K562 (cell line): Measurements from ENCODE around the gene CYSTM1. TPM values are rescaled to one million over a fixed set of nuclear protein-coding genes. Genes with fewer than 3 reads are reported as not detected.

Source experiments
- ATAC-seq: fragments of 200-7000 bp; cut with Tn5 transposase; 3 replicates; pipeline ENCODE4 v1.9.1; 2020; ENCODE audit warnings: moderate library complexity
- BruUV-seq: library from RNA; stranded (reverse); fragments of 400-500 nt; replicated peaks from 2 replicates; lab custom pipeline; 2021; lab: Mats Ljungman, UMichigan
- CTCF ChIA-PET: fragments of 300-600 bp; formaldehyde crosslinking; extraction: SDS; loops from one replicate; lab custom pipeline; 2021; ENCODE audit warnings: low intra/inter-chr PET ratio; lab: Yijun Ruan, JAX
- POLR2A ChIA-PET: fragments of 300-600, 350-650 bp; sonication (Branson Sonifier 250); formaldehyde crosslinking; extraction: SDS; loops from one replicate; lab custom pipeline; 2021; ENCODE audit warnings: antibody characterized with exemption, inconsistent platforms; lab: Yijun Ruan, JAX
- DNase-seq, 4 experiments: peaks; one replicate each; pipeline versions ENCODE4 v3.0.0 to v3.0.0-alpha.2; 2011 to 2018; ENCODE audit warnings: low spot score in 3 of 4, mixed read lengths in 3 of 4; ENCODE audit errors: extremely low read depth in 1 of 4
- FAIRE-seq: peaks from 2 replicates; lab custom pipeline; 2011; peaks lifted over from hg19 to GRCh38; lab: Jason Lieb, UNC
- H2AFZ ChIP-seq: 2 replicates; pipeline ENCODE4 v1.6.0; 2011; ENCODE audit warnings: low read depth, low read length, control low read depth, inconsistent platforms
- H3K27ac ChIP-seq: fragments of 200-600 bp; 3 replicates; pipeline ENCODE4 v1.8.0; 2011; ENCODE audit warnings: low read depth, mild to moderate bottlenecking, control low read depth, inconsistent platforms, low read length, moderate library complexity, mixed read lengths; ENCODE audit errors: extremely low read depth
- H3K27me3 ChIP-seq, 2 experiments: fragments of 300-600 bp in 1 of 2; 2 replicates in 1 of 2; 3 replicates in 1 of 2; pipeline versions ENCODE4 v1.6.0 to v1.8.0; 2011; ENCODE audit warnings: inconsistent platforms in 2 of 2, low read length in 2 of 2, mild to moderate bottlenecking in 1 of 2, mixed read lengths in 1 of 2, moderate library complexity in 1 of 2; ENCODE audit not compliant: control insufficient read depth in 2 of 2, insufficient read depth in 2 of 2
- H3K36me3 ChIP-seq: fragments of 300-600 bp; 3 replicates; pipeline ENCODE4 v1.8.0; 2011; ENCODE audit warnings: mild to moderate bottlenecking, low read length, inconsistent platforms; ENCODE audit not compliant: control insufficient read depth, insufficient read depth
- H3K4me1 ChIP-seq, 2 experiments: fragments of 200-600 bp in 1 of 2; replicated peaks in 1 of 2; 2 replicates in 1 of 2; 3 replicates in 1 of 2; pipeline versions ENCODE4 v1.5.1 to v1.8.0; 2011; ENCODE audit warnings: inconsistent platforms in 2 of 2, low read length in 2 of 2, mild to moderate bottlenecking in 1 of 2, mixed read lengths in 1 of 2, moderate library complexity in 1 of 2; ENCODE audit not compliant: control insufficient read depth in 2 of 2, insufficient read depth in 2 of 2
- H3K4me2 ChIP-seq: 2 replicates; pipeline ENCODE4 v1.6.1; 2011; ENCODE audit warnings: low read length, control low read depth, inconsistent platforms, mixed read lengths; ENCODE audit not compliant: insufficient read depth
- H3K4me3 ChIP-seq: fragments of 200-600 bp; sonication (generic), shearing (Covaris generic); 2 replicates; pipeline ENCODE4 v1.5.1; 2016; ENCODE audit warnings: control low read depth, inconsistent platforms
- H3K79me2 ChIP-seq: fragments of 200-600 bp; 3 replicates; pipeline ENCODE4 v1.8.0; 2011; ENCODE audit warnings: low read length, inconsistent platforms; ENCODE audit not compliant: control insufficient read depth, insufficient read depth
- H3K9ac ChIP-seq, 2 experiments: 2 replicates each; pipeline versions ENCODE4 v1.6.0 to v1.6.1; 2011; ENCODE audit warnings: low read depth in 2 of 2, low read length in 2 of 2, control low read depth in 1 of 2, inconsistent platforms in 1 of 2, mild to moderate bottlenecking in 1 of 2, mixed read lengths in 1 of 2; ENCODE audit not compliant: insufficient read depth in 1 of 2
- H3K9me1 ChIP-seq: one replicate; pipeline ENCODE4 v1.6.0; 2011; ENCODE audit warnings: inconsistent platforms, mild to moderate bottlenecking, low read length, moderate library complexity; ENCODE audit not compliant: control insufficient read depth, insufficient read depth
- H3K9me3 ChIP-seq: replicated peaks from 2 replicates; pipeline ENCODE4 v1.5.1; 2011; ENCODE audit warnings: low read depth, low read length, inconsistent platforms; ENCODE audit not compliant: control insufficient read depth, insufficient read depth
- H4K20me1 ChIP-seq: replicated peaks from 2 replicates; pipeline ENCODE4 v1.6.1; 2011; ENCODE audit warnings: low read length, inconsistent platforms, mixed read lengths; ENCODE audit not compliant: control insufficient read depth, insufficient read depth
- BCLAF1 ChIP-seq, 2 experiments: fragments of 450-650 bp in 1 of 2; IDR thresholded peaks; 2 replicates each; pipeline ENCODE4 v1.6.1; 2011 to 2017; ENCODE audit warnings: low read depth in 2 of 2, antibody characterized with exemption in 1 of 2, borderline replicate concordance in 1 of 2, low read length in 1 of 2, mild to moderate bottlenecking in 1 of 2, mixed read lengths in 1 of 2; ENCODE audit not compliant: control insufficient read depth in 1 of 2
- E2F6 ChIP-seq, 2 experiments: IDR thresholded peaks; 2 replicates each; pipeline ENCODE4 v1.6.1; 2011; ENCODE audit warnings: borderline replicate concordance in 1 of 2, control low read depth in 1 of 2, low read depth in 1 of 2, low read length in 1 of 2, mild to moderate bottlenecking in 1 of 2, mixed read lengths in 1 of 2, moderate library complexity in 1 of 2; ENCODE audit not compliant: insufficient read depth in 1 of 2, insufficient read length in 1 of 2, poor library complexity in 1 of 2, severe bottlenecking in 1 of 2; ENCODE audit errors: extremely low read depth in 1 of 2
- ETV1 ChIP-seq: fragments of 450-650 bp; conservative IDR thresholded peaks from 2 replicates; pipeline ENCODE4 v1.6.1; 2016; ENCODE audit warnings: missing genetic modification characterization, control low read depth, low read depth, missing compliant biosample characterization
- HNRNPL ChIP-seq: fragments of 200-400 bp; formaldehyde crosslinking; IDR thresholded peaks from 2 replicates; pipeline ENCODE4 v1.6.1; 2017; ENCODE audit warnings: low read depth, mild to moderate bottlenecking, low read length
- MAFK ChIP-seq: IDR thresholded peaks from 2 replicates; pipeline ENCODE4 v1.6.1; 2011; ENCODE audit warnings: low read length, improper control_type of control experiment
- PPARD ChIP-seq: fragments of 250-450 bp; sonication (Bioruptor Pico); IDR thresholded peaks from 2 replicates; pipeline ENCODE4 v1.8.0; 2022; ENCODE audit warnings: inconsistent platforms, mild to moderate bottlenecking, moderate library complexity
- PREB ChIP-seq: sonication (generic); formaldehyde crosslinking; IDR thresholded peaks from 2 replicates; pipeline ENCODE4 v1.8.1; 2023; ENCODE audit warnings: mild to moderate bottlenecking, missing genetic modification reagents
- TEAD2 ChIP-seq: fragments of 450-650 bp; IDR thresholded peaks from 2 replicates; pipeline ENCODE4 v1.6.1; 2016; ENCODE audit warnings: missing genetic modification characterization, control low read depth, missing compliant biosample characterization
- THRB ChIP-seq: fragments of 450-650 bp; formaldehyde crosslinking; conservative IDR thresholded peaks from 2 replicates; pipeline ENCODE4 v1.4.0; 2022; ENCODE audit warnings: mild to moderate bottlenecking, missing genetic modification characterization
- XRCC3 ChIP-seq: fragments of 450-650 bp; IDR thresholded peaks from 2 replicates; pipeline ENCODE4 v1.6.1; 2017; ENCODE audit warnings: mild to moderate bottlenecking, moderate library complexity
- YBX1 ChIP-seq: fragments of 450-650 bp; IDR thresholded peaks from 2 replicates; pipeline ENCODE4 v1.7.1; 2016; ENCODE audit warnings: mild to moderate bottlenecking
- ZBTB49 ChIP-seq: sonication (generic); formaldehyde crosslinking; IDR thresholded peaks from 2 replicates; pipeline ENCODE4 v1.8.0; 2022; ENCODE audit warnings: missing genetic modification reagents, mild to moderate bottlenecking, borderline replicate concordance
- WGBS: fragments of 100-300 bp; shearing (Covaris generic); methylation state at CpG from one replicate; pipeline ENCODE4 v1.1.6; 2016; ENCODE audit warnings: low coverage, mixed read lengths; ENCODE audit not compliant: insufficient coverage; ENCODE audit errors: missing lambda C conversion rate; 5-methylcytosine and 5-hydroxymethylcytosine counted together
- in situ Hi-C: fragments of 300-500 bp; cut with MboI; formaldehyde crosslinking; loops from 4 replicates; pipeline ENCODE4 v1.15.0; 2018; ENCODE audit warnings: inconsistent platforms, mixed read lengths
- intact Hi-C: fragments of 100-400 bp; cut with micrococcal nuclease; formaldehyde crosslinking; loops from 2 replicates; pipeline ENCODE4 v1.14.2; 2022
- polyA plus RNA-seq, 8 experiments: library from polyadenylated mRNA; depleted of rRNA in 4 of 8; stranded (reverse) in 5 of 8; unstranded in 3 of 8; fragments of >200 nt; fragmentation: Nextera tagmentation in 2 of 8; fragmentation: Illumina TruSeq in 1 of 8; extraction: Ambion mirVana in 2 of 8; extraction: Trizol in 1 of 8; gene quantifications; 2 replicates each; pipeline versions ENCODE4 v1.2.1 to v1.2.3, GENCODE V29; 2011 to 2014; ENCODE audit warnings: inconsistent platforms in 1 of 8, missing spikeins in 1 of 8
- total RNA-seq, 7 experiments: library from RNA; depleted of rRNA in 6 of 7; stranded (reverse); fragments of >200 nt in 6 of 7; fragmentation: Illumina TruSeq in 2 of 7; extraction: Trizol in 2 of 7; gene quantifications; 2 replicates each; pipeline versions ENCODE4 v1.2.1 to v1.2.3, GENCODE V29; 2011 to 2021; ENCODE audit warnings: low replicate concordance in 1 of 7

CYSTM1 gene
- total and polyA plus RNA-seq, 9 of the 15 experiments (the other 6 are each of a cell fraction or from before 2014, with no cell fraction given) = 76.1 to 422 (median 108) TPM

GRCh38 chr5:140228364-140228837 lies 53.4 kb downstream of the CYSTM1 start:
- Histone ChIP-seq H3K27me3 (no peaks in the 10 kb centered on the region), H4K20me1 (0 out of 2 replicates have a peak, but pooled peaks cover 8% of the 10 kb centered on the region), H3K36me3 (no peaks in the 10 kb centered on the region; the same call in 2 of the 3 replicates), H3K4me2 (no peak overlapping the region), H3K9ac (no peak overlapping the region), H3K9me1 (peaks cover 2% of the 10 kb centered on the region), H2AFZ (no peak overlapping the region), H3K27ac (no peak overlapping the region), H3K9me3 (no peaks in the 10 kb centered on the region), H3K4me1 (peaks cover 6 to 12% of the 10 kb centered on the region in 2 experiments), H3K4me3 (no peak overlapping the region), H3K79me2 (peaks cover 20% of the 10 kb centered on the region)
- POLR2A ChIA-PET = interaction anchor here (0.5 to 1.1 kb wide), 3 partner anchors 12 to 53 kb away, joined by 3 read pairs; no protein-coding TSS in a partner anchor
- WGBS = 88% methylated on average over 4 of the region's 7 CpGs
- DNase-seq (no peak), FAIRE-seq (no peak), ATAC-seq (no peak)
- in situ Hi-C loops = no loop called here
- BruUV-seq = no TSS peak
- CTCF ChIA-PET = no interaction called here
- intact Hi-C loops = no loop called here
- TF ChIP-seq YBX1 = no peak
- no peak for TF ChIP-seq PREB
- TF ChIP-seq ETV1 (tag) = no peak
- no peak for TF ChIP-seq TEAD2
- TF ChIP-seq ZBTB49 (CRISPR knock-in tag) = no peak
- no peak for TF ChIP-seq E2F6 (IDR thresholded peaks at IDR 0.05; ENCODE audit: borderline replicate concordance in 1 of 2, extremely low read depth in 1 of 2, insufficient read depth in 1 of 2, insufficient read length in 1 of 2, low read depth in 1 of 2, low read length in 1 of 2, poor library complexity in 1 of 2, severe bottlenecking in 1 of 2)
- TF ChIP-seq PPARD (CRISPR knock-in tag) = no peak
- TF ChIP-seq BCLAF1 (IDR thresholded peaks at IDR 0.05; ENCODE audit: borderline replicate concordance in 1 of 2, control insufficient read depth in 1 of 2, low read depth in 2 of 2, low read length in 1 of 2) = no peak
- no peak for TF ChIP-seq HNRNPL
- no peak for TF ChIP-seq MAFK
- TF ChIP-seq XRCC3 = no peak
- TF ChIP-seq THRB (CRISPR knock-in tag) = no peak
